K562 (cell line): ENCODE measurements around the gene MARCKSL1. TPM values are rescaled to one million over a fixed set of nuclear protein-coding genes. Genes with fewer than 3 reads are reported as not detected.
A peak's percentile ranks its signal among the peaks of the same experiment; 100 is the strongest.

Experiments used
- ATF6 ChIP-seq: sonication (generic); formaldehyde crosslinking; IDR thresholded peaks from 2 replicates; pipeline ENCODE4 v1.4.0; 2020; ENCODE audit warnings: mild to moderate bottlenecking, missing genetic modification reagents
- CHAMP1 ChIP-seq: fragments of 450-650 bp; IDR thresholded peaks from 2 replicates; pipeline ENCODE4 v1.6.1; 2016; ENCODE audit warnings: mild to moderate bottlenecking
- E4F1 ChIP-seq: fragments of 250-450 bp; sonication (Bioruptor Pico); IDR thresholded peaks from 2 replicates; pipeline ENCODE4 v1.5.0; 2021; ENCODE audit warnings: mild to moderate bottlenecking, borderline replicate concordance
- ETV5 ChIP-seq: sonication (generic); formaldehyde crosslinking; IDR thresholded peaks from 2 replicates; pipeline ENCODE4 v1.4.0; 2020; ENCODE audit warnings: low read depth, mild to moderate bottlenecking, missing genetic modification reagents
- FOXM1 ChIP-seq, 2 experiments: fragments of 450-650 bp in 1 of 2; sonication (generic) in 1 of 2; formaldehyde crosslinking in 1 of 2; IDR thresholded peaks; 2 replicates each; pipeline versions ENCODE4 v1.6.1 to v1.9.0; 2017 to 2022; ENCODE audit warnings: low read depth in 2 of 2, mild to moderate bottlenecking in 2 of 2, missing genetic modification reagents in 1 of 2, moderate library complexity in 1 of 2
- PURB ChIP-seq: sonication (generic); formaldehyde crosslinking; IDR thresholded peaks from 2 replicates; pipeline ENCODE4 v1.9.0; 2021; ENCODE audit warnings: low read depth, mild to moderate bottlenecking, missing genetic modification reagents
- SOX6 ChIP-seq: fragments of 450-650 bp; IDR thresholded peaks from 2 replicates; pipeline ENCODE4 v1.6.1; 2014; ENCODE audit warnings: mild to moderate bottlenecking
- ZNF551 ChIP-seq: fragments of 250-450 bp; sonication (Bioruptor Pico); IDR thresholded peaks from 2 replicates; pipeline ENCODE4 v1.5.0; 2021; ENCODE audit warnings: mild to moderate bottlenecking, moderate library complexity
- ZNF695 ChIP-seq: fragments of 450-650 bp; formaldehyde crosslinking; IDR thresholded peaks from 2 replicates; pipeline ENCODE4 v1.4.0; 2020; ENCODE audit warnings: mild to moderate bottlenecking, moderate library complexity
- ZNF696 ChIP-seq: fragments of 250-450 bp; sonication (Bioruptor Pico); conservative IDR thresholded peaks from 2 replicates; pipeline ENCODE4 v1.4.0; 2020; ENCODE audit warnings: mild to moderate bottlenecking, moderate library complexity
- polyA plus RNA-seq, 8 experiments: library from polyadenylated mRNA; depleted of rRNA in 4 of 8; stranded (reverse) in 5 of 8; unstranded in 3 of 8; fragments of >200 nt; fragmentation: Nextera tagmentation in 2 of 8; fragmentation: Illumina TruSeq in 1 of 8; extraction: Ambion mirVana in 2 of 8; extraction: Trizol in 1 of 8; gene quantifications; 2 replicates each; pipeline versions ENCODE4 v1.2.1 to v1.2.3, GENCODE V29; 2011 to 2014; ENCODE audit warnings: inconsistent platforms in 1 of 8, missing spikeins in 1 of 8
- total RNA-seq, 7 experiments: library from RNA; depleted of rRNA in 6 of 7; stranded (reverse); fragments of >200 nt in 6 of 7; fragmentation: Illumina TruSeq in 2 of 7; extraction: Trizol in 2 of 7; gene quantifications; 2 replicates each; pipeline versions ENCODE4 v1.2.1 to v1.2.3, GENCODE V29; 2011 to 2021; ENCODE audit warnings: low replicate concordance in 1 of 7
- TF ChIP-seq, protein P1 (sequence below): sonication (generic); formaldehyde crosslinking; IDR thresholded peaks from 2 replicates; pipeline ENCODE4 v1.9.0; 2022; ENCODE audit warnings: mild to moderate bottlenecking, missing genetic modification reagents
- TF ChIP-seq, protein P2 (sequence below): fragments of 250-450 bp; sonication (Bioruptor Pico); IDR thresholded peaks from 2 replicates; pipeline ENCODE4 v1.4.0; 2020; ENCODE audit warnings: mild to moderate bottlenecking, moderate library complexity
- TF ChIP-seq, protein P3 (sequence below): sonication (generic); formaldehyde crosslinking; IDR thresholded peaks from 2 replicates; pipeline ENCODE4 v1.8.0; 2023; ENCODE audit warnings: mild to moderate bottlenecking, missing genetic modification reagents

Gene MARCKSL1
- total and polyA plus RNA-seq, 9 of the 15 experiments (the other 6 are each of a cell fraction or from before 2014, with no cell fraction given), result 14.7 to 325 (median 155) TPM

GRCh38 chr1:32351399-32352238 lies 15.6 kb upstream of the MARCKSL1 start (continued):
- TF ChIP-seq ZNF695 (CRISPR knock-in tag) (no peak), PURB (CRISPR knock-in tag) (no peak), SOX6 (peak; percentile 33; the same call in 1 of the 2 replicates), ZNF696 (CRISPR knock-in tag) (no peak), ATF6 (CRISPR knock-in tag) (peak; percentile 31; the same call in 1 of the 2 replicates), ZNF551 (CRISPR knock-in tag) (no peak), ETV5 (CRISPR knock-in tag) (0 out of 2 replicates have a peak, but pooled peaks have one; percentile 13), E4F1 (no peak), CHAMP1 (no peak), FOXM1 (IDR thresholded peaks at IDR 0.05; ENCODE audit: low read depth) (no peak), FOXM1 (CRISPR knock-in tag; IDR thresholded peaks at IDR 0.05; ENCODE audit: low read depth) (peak; percentile 24; the same call in 1 of the 2 replicates)
- TF ChIP-seq, protein P1, sequence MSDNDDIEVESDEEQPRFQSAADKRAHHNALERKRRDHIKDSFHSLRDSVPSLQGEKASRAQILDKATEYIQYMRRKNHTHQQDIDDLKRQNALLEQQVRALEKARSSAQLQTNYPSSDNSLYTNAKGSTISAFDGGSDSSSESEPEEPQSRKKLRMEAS (CRISPR knock-in tag), result no peak; the same call in 1 of the 2 replicates
- TF ChIP-seq, protein P2, sequence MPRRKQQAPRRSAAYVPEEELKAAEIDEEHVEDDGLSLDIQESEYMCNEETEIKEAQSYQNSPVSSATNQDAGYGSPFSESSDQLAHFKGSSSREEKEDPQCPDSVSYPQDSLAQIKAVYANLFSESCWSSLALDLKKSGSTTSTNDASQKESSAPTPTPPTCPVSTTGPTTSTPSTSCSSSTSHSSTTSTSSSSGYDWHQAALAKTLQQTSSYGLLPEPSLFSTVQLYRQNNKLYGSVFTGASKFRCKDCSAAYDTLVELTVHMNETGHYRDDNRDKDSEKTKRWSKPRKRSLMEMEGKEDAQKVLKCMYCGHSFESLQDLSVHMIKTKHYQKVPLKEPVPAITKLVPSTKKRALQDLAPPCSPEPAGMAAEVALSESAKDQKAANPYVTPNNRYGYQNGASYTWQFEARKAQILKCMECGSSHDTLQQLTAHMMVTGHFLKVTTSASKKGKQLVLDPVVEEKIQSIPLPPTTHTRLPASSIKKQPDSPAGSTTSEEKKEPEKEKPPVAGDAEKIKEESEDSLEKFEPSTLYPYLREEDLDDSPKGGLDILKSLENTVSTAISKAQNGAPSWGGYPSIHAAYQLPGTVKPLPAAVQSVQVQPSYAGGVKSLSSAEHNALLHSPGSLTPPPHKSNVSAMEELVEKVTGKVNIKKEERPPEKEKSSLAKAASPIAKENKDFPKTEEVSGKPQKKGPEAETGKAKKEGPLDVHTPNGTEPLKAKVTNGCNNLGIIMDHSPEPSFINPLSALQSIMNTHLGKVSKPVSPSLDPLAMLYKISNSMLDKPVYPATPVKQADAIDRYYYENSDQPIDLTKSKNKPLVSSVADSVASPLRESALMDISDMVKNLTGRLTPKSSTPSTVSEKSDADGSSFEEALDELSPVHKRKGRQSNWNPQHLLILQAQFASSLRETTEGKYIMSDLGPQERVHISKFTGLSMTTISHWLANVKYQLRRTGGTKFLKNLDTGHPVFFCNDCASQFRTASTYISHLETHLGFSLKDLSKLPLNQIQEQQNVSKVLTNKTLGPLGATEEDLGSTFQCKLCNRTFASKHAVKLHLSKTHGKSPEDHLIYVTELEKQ (CRISPR knock-in tag), result no peak
- TF ChIP-seq, protein P3, sequence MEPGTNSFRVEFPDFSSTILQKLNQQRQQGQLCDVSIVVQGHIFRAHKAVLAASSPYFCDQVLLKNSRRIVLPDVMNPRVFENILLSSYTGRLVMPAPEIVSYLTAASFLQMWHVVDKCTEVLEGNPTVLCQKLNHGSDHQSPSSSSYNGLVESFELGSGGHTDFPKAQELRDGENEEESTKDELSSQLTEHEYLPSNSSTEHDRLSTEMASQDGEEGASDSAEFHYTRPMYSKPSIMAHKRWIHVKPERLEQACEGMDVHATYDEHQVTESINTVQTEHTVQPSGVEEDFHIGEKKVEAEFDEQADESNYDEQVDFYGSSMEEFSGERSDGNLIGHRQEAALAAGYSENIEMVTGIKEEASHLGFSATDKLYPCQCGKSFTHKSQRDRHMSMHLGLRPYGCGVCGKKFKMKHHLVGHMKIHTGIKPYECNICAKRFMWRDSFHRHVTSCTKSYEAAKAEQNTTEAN (CRISPR knock-in tag), result no peak
